ENCODE measurements around the gene TSC22D1.

GRCh38 chr13:44574466-44574855 lies 1.7 kb downstream of the TSC22D1 start:
- TF ChIP-seq CTCF (conservative IDR thresholded peaks at IDR 0.05; ENCODE audit: low read length) (0 out of 2 replicates have a peak, but pooled peaks have one; percentile 16), EZH2phosphoT487 (IDR thresholded peaks at IDR 0.05; ENCODE audit: borderline replicate concordance, low read depth, low read length) (no peak)
